A549 (cell line): ENCODE results near the gene ELOVL6. TPM values are rescaled to one million over a fixed set of nuclear protein-coding genes. Genes with fewer than 3 reads are reported as not detected.

Experiments
- ATAC-seq, 2 experiments: fragments of 200-7000 bp in 1 of 2; fragments of >200 bp in 1 of 2; cut with Nextera tagmentation in 1 of 2; cut with Tn5 transposase in 1 of 2; 3 replicates each; pipeline versions ENCODE4 v1.8.0 to v1.9.1; 2018 to 2020; ENCODE audit warnings: mild to moderate bottlenecking in 1 of 2, moderate library complexity in 1 of 2
- CTCF ChIA-PET: fragments of 300-600 bp; sonication (Branson Sonifier 250); formaldehyde crosslinking; extraction: SDS; loops from one replicate; lab custom pipeline; 2021; ENCODE audit warnings: antibody characterized with exemption, inconsistent platforms; lab: Yijun Ruan, JAX
- POLR2A ChIA-PET: fragments of 350-600 bp; formaldehyde crosslinking; extraction: SDS; loops from one replicate; lab custom pipeline; 2021; ENCODE audit warnings: antibody characterized with exemption, inconsistent platforms; lab: Yijun Ruan, JAX
- DNase-seq, 2 experiments: peaks; one replicate each; pipeline versions ENCODE4 v3.0.0 to v3.0.0-alpha.2; 2011 to 2016; ENCODE audit warnings: low read depth in 1 of 2, low spot score in 1 of 2
- FAIRE-seq: peaks from 2 replicates; lab custom pipeline; 2011; peaks lifted over from hg19 to GRCh38; lab: Jason Lieb, UNC
- H3K27ac ChIP-seq, 2 experiments: fragments of >200 bp; sonication (Bioruptor Twin); formaldehyde crosslinking; 3 replicates each; pipeline ENCODE4 v1.5.1; 2016 to 2017
- H3K4me1 ChIP-seq: fragments of >200 bp; sonication (Bioruptor Twin); formaldehyde crosslinking; 3 replicates; pipeline ENCODE4 v1.6.1; 2016
- H3K4me2 ChIP-seq: fragments of >200 bp; sonication (Bioruptor Twin); formaldehyde crosslinking; 3 replicates; pipeline ENCODE4 v1.6.1; 2016
- H3K4me3 ChIP-seq: fragments of >200 bp; sonication (Bioruptor Twin); formaldehyde crosslinking; 3 replicates; pipeline ENCODE4 v1.5.1; 2016
- H3K9me3 ChIP-seq: fragments of >200 bp; sonication (Bioruptor Twin); formaldehyde crosslinking; 3 replicates; pipeline ENCODE4 v1.6.1; 2016
- CBX8 ChIP-seq: fragments of 200-600 bp; sonication (generic); IDR thresholded peaks from 2 replicates; pipeline ENCODE4 v1.6.1; 2016
- CEBPB ChIP-seq, 2 experiments: fragments of >200 bp in 1 of 2; sonication (Bioruptor Twin) in 1 of 2; formaldehyde crosslinking in 1 of 2; IDR thresholded peaks; 2 replicates each; pipeline ENCODE4 v1.6.1; 2012 to 2016
- CHD4 ChIP-seq: fragments of 200-600 bp; sonication (generic); IDR thresholded peaks from 2 replicates; pipeline ENCODE4 v1.6.1; 2016; ENCODE audit warnings: antibody characterized with exemption, mild to moderate bottlenecking, borderline replicate concordance
- EHF ChIP-seq: fragments of 250-450 bp; sonication (Bioruptor Pico); IDR thresholded peaks from 2 replicates; pipeline ENCODE4 v1.5.0; 2020; ENCODE audit warnings: mild to moderate bottlenecking
- EP300 ChIP-seq, 2 experiments: fragments of >200 bp; sonication (Bioruptor Twin); formaldehyde crosslinking; IDR thresholded peaks; 2 replicates in 1 of 2; 3 replicates in 1 of 2; pipeline ENCODE4 v1.6.1; 2016 to 2017
- FOSB ChIP-seq: fragments of 250-450 bp; sonication (Bioruptor Pico); IDR thresholded peaks from 2 replicates; pipeline ENCODE4 v1.5.0; 2020; ENCODE audit warnings: mild to moderate bottlenecking, moderate library complexity
- FOSL2 ChIP-seq, 2 experiments: fragments of 450-650 bp in 1 of 2; fragments of >200 bp in 1 of 2; sonication (Bioruptor Twin) in 1 of 2; formaldehyde crosslinking; IDR thresholded peaks; 2 replicates each; pipeline versions ENCODE4 v1.5.0 to v1.6.1; 2016 to 2020; ENCODE audit warnings: mild to moderate bottlenecking in 1 of 2, moderate library complexity in 1 of 2
- GATA3 ChIP-seq: IDR thresholded peaks from 2 replicates; pipeline ENCODE4 v1.6.1; 2012; ENCODE audit warnings: borderline replicate concordance
- HDAC2 ChIP-seq: fragments of 200-600 bp; sonication (generic); IDR thresholded peaks from 2 replicates; pipeline ENCODE4 v1.6.1; 2016
- HOXA7 ChIP-seq: fragments of 250-450 bp; sonication (Bioruptor Pico); IDR thresholded peaks from 2 replicates; pipeline ENCODE4 v1.5.0; 2020; ENCODE audit warnings: mild to moderate bottlenecking, moderate library complexity
- HOXB13 ChIP-seq: fragments of 250-450 bp; sonication (Bioruptor Pico); IDR thresholded peaks from 2 replicates; pipeline ENCODE4 v1.5.0; 2020; ENCODE audit warnings: low read depth, mild to moderate bottlenecking, moderate library complexity
- KDM5A ChIP-seq: fragments of 200-600 bp; sonication (generic); IDR thresholded peaks from 2 replicates; pipeline ENCODE4 v1.6.1; 2016; ENCODE audit warnings: antibody characterized with exemption, mild to moderate bottlenecking
- MAX ChIP-seq: IDR thresholded peaks from 2 replicates; pipeline ENCODE4 v1.6.1; 2012
- MAZ ChIP-seq: fragments of 150-350 bp; IDR thresholded peaks from 2 replicates; pipeline ENCODE4 v1.6.1; 2014; ENCODE audit warnings: antibody characterized with exemption, low read depth, low read length, borderline replicate concordance
- NR3C1 ChIP-seq: fragments of >200 bp; sonication (Bioruptor Twin); formaldehyde crosslinking; IDR thresholded peaks from 3 replicates; pipeline ENCODE4 v1.6.1; 2017
- POLR2AphosphoS2 ChIP-seq: conservative IDR thresholded peaks from 2 replicates; pipeline ENCODE4 v1.6.1; 2012; ENCODE audit warnings: low read length, improper control_type of control experiment, inconsistent platforms
- RCOR1 ChIP-seq: fragments of 150-350 bp; IDR thresholded peaks from 2 replicates; pipeline ENCODE4 v1.6.1; 2014; ENCODE audit warnings: antibody characterized with exemption, low read length, low read depth
- RFX5 ChIP-seq: fragments of 450-650 bp; IDR thresholded peaks from 2 replicates; pipeline ENCODE4 v1.7.1; 2014; ENCODE audit warnings: antibody characterized with exemption, mild to moderate bottlenecking, moderate library complexity
- RNF2 ChIP-seq: fragments of 200-600 bp; sonication (generic); IDR thresholded peaks from 2 replicates; pipeline ENCODE4 v1.6.1; 2016; ENCODE audit warnings: low read depth, mild to moderate bottlenecking, antibody characterized with exemption, moderate library complexity, borderline replicate concordance
- SMC3 ChIP-seq: fragments of >200 bp; sonication (Bioruptor Twin); formaldehyde crosslinking; IDR thresholded peaks from 3 replicates; pipeline ENCODE4 v1.6.1; 2018; ENCODE audit warnings: inconsistent platforms
- SREBF2 ChIP-seq: fragments of 450-650 bp; IDR thresholded peaks from 2 replicates; pipeline ENCODE4 v1.6.1; 2014; ENCODE audit warnings: mild to moderate bottlenecking, moderate library complexity
- TP53 ChIP-seq: fragments of 250-450 bp; sonication (Bioruptor Pico); IDR thresholded peaks from 2 replicates; pipeline ENCODE4 v1.5.0; 2021; ENCODE audit warnings: mild to moderate bottlenecking, moderate library complexity
- ZFP36 ChIP-seq: fragments of 450-650 bp; IDR thresholded peaks from 2 replicates; pipeline ENCODE4 v1.6.1; 2014; ENCODE audit warnings: borderline replicate concordance; ENCODE audit not compliant: partially characterized antibody
- WGBS: methylation state at CpG from one replicate; pipeline ENCODE4 v1.1.6; 2017; ENCODE audit errors: missing lambda C conversion rate; 5-methylcytosine and 5-hydroxymethylcytosine counted together
- polyA plus RNA-seq, 4 experiments: library from polyadenylated mRNA; depleted of rRNA in 3 of 4; stranded (reverse); fragments of >200 nt; fragmentation: RNase III in 1 of 4; extraction: RNeasy Plus Mini Kit Qiagen cat#74134 plus additional on column Dnase treatment in 1 of 4; gene quantifications; 2 replicates in 3 of 4; 3 replicates in 1 of 4; pipeline ENCODE4 v1.2.3, GENCODE V29; 2011 to 2017
- TF ChIP-seq, protein P1 (sequence below): fragments of 250-450 bp; sonication (Bioruptor Pico); IDR thresholded peaks from 2 replicates; pipeline ENCODE4 v1.5.0; 2020; ENCODE audit warnings: low read depth, mild to moderate bottlenecking, moderate library complexity
- TF ChIP-seq, protein P2 (sequence below): IDR thresholded peaks from 2 replicates; pipeline ENCODE4 v1.6.1; 2012

ELOVL6 gene
- polyA plus RNA-seq, 2 of the 4 experiments (the other 2 are of a cell fraction) = 22.0 to 26.8 TPM

GRCh38 chr4:110099638-110100037 is 98.8 kb downstream of the ELOVL6 start:
- no peak for ATAC-seq
- ChIA-PET POLR2A (no interaction called here), CTCF (interaction anchor here (0.6 kb wide), 1 partner anchor 127 kb away, joined by 3 read pairs; no protein-coding TSS in a partner anchor)
- Histone ChIP-seq H3K4me2 (no peak overlapping the region), H3K4me1 (no peaks in the 10 kb centered on the region), H3K4me3 (no peak overlapping the region)
- FAIRE-seq = no peak
- TF ChIP-seq HOXB13 (CRISPR knock-in tag) (no peak), NR3C1 (no peak), HDAC2 (no peak)
- TF ChIP-seq, protein P1, sequence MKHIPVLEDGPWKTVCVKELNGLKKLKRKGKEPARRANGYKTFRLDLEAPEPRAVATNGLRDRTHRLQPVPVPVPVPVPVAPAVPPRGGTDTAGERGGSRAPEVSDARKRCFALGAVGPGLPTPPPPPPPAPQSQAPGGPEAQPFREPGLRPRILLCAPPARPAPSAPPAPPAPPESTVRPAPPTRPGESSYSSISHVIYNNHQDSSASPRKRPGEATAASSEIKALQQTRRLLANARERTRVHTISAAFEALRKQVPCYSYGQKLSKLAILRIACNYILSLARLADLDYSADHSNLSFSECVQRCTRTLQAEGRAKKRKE (CRISPR knock-in tag) = no peak
- TF ChIP-seq, all 56 proteins: peak for 0
- H3K27ac ChIP-seq = no peak overlapping the region
- no peak for DNase-seq
- no peaks in the 10 kb centered on the region for H3K9me3 ChIP-seq

DNA sequence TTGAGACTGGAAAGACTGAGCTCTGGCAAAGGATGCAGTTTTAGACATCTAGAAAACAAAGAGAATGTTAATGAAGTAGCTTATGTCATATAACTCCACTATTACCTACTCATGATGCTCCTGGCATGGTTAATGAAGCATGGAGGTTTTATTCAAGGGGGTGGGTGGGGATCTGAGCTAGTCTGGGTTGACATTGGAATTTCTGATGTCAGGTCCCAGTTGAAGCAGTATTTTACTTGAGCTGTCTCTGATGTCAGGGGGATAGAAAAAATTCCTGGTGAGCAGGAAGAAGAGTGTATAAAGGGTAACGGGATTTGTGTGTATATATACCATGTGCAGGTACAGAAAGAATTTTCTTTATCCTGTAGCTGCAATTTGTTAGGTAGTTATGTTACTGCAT is 102.0 kb downstream of the ELOVL6 start:
- H3K27ac ChIP-seq = no peak overlapping the region
- H3K9me3 ChIP-seq = no peaks in the 10 kb centered on the region
- ATAC-seq (no peak), FAIRE-seq (no peak), DNase-seq (no peak)
- no peak overlapping the region for H3K4me2 ChIP-seq
- POLR2A ChIA-PET = no interaction called here
- peaks cover 7% of the 10 kb centered on the region; the same call in 2 of the 3 replicates for H3K4me1 ChIP-seq
- H3K4me3 ChIP-seq = no peak overlapping the region
- WGBS = 78% methylated on average over 1 of the region's 1 CpG
- TF ChIP-seq SMC3 = no peak
- TF ChIP-seq HOXB13 (CRISPR knock-in tag) = no peak
- CTCF ChIA-PET = interaction anchor here (1.0 kb wide), 1 partner anchor 74 kb away, joined by 3 read pairs; no protein-coding TSS in a partner anchor

DNA sequence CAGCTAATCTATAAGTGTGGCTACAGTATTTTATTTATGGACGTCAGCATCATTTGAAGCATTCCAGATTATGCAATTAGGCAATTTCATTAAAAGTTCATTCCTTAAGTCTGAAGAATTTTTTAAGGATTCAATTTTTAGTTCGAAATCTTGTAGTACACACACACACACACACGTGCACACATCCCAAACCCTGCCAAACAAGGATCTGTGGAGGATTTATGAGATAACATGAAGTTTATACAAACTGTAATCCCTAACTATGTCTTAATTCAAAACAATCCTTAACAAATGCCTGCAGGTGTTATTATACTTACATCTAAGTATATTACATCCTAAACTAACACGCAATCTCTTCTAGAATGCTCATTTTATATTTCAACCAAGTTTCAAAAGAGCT is 105.8 kb downstream of the ELOVL6 start:
- ATAC-seq (no peak), FAIRE-seq (no peak), DNase-seq (no peak)
- TF ChIP-seq FOSB (CRISPR knock-in tag) (no peak), RFX5 (no peak), EHF (no peak), HOXB13 (CRISPR knock-in tag) (no peak)
- TF ChIP-seq, protein P2, sequence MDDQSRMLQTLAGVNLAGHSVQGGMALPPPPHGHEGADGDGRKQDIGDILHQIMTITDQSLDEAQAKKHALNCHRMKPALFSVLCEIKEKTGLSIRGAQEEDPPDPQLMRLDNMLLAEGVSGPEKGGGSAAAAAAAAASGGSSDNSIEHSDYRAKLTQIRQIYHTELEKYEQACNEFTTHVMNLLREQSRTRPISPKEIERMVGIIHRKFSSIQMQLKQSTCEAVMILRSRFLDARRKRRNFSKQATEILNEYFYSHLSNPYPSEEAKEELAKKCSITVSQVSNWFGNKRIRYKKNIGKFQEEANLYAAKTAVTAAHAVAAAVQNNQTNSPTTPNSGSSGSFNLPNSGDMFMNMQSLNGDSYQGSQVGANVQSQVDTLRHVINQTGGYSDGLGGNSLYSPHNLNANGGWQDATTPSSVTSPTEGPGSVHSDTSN = no peak
- ChIA-PET POLR2A (no interaction called here), CTCF (interaction anchor here (1.6 kb wide), 1 partner anchor 43 kb away, joined by 4 read pairs; no protein-coding TSS in a partner anchor)
- 92% methylated on average over 4 of the region's 4 CpGs for WGBS
- peaks cover 26% of the 10 kb centered on the region; the same call in 2 of the 3 replicates for H3K4me1 ChIP-seq
- H3K4me3 ChIP-seq = no peak overlapping the region
- no peak overlapping the region for H3K4me2 ChIP-seq
- H3K9me3 ChIP-seq = no peaks in the 10 kb centered on the region
- no peak overlapping the region for H3K27ac ChIP-seq

DNA sequence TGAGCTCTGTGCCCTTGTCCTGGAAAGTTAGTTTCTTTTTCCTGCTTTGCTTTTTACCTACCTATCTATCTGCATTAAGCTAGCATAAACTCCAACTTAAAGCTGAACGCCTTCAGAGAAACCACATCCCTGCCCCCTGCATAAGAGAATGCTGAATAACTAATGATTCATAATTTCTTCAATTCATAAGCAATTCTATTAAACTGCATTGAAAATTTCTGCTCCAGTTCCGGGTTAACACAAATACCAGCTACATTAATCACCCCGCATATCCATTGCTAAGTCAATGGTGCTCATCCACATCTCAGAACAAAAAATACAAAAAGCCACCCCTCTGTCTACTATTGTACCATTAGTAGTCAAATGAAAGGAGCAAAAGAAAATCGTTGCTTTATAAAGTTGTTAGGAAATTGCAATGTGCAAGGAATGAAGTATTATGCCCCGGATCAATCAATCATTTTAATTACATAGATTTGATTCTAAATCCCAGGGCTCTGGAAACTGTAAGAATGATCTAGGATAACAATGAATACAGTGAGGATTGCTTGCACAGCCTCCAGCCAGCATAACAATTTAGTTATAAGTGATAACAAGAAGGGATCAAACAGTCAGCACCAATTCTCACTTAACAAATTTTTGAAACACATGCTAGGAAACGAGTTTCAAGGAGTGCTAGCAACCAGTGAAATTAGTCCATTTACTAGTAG is 106.8 kb downstream of the ELOVL6 start:
- peaks cover 31% of the 10 kb centered on the region; the same call in 2 of the 3 replicates for H3K4me1 ChIP-seq
- ATAC-seq (peak in 1 of 2 experiments; percentile 58; a peak in 3 of 6 replicates), FAIRE-seq (no peak), DNase-seq (peak in 1 of 2 experiments; percentile 4)
- no peaks in the 10 kb centered on the region for H3K9me3 ChIP-seq
- WGBS = 25% methylated on average over 6 of the region's 6 CpGs
- TF ChIP-seq FOSL2 (IDR thresholded peaks at IDR 0.05) = no peak
- peak; percentile 35 for TF ChIP-seq FOSL2 (CRISPR knock-in tag; IDR thresholded peaks at IDR 0.05)
- TF ChIP-seq EP300 (IDR thresholded peaks at IDR 0.05) = no peak
- no peak overlapping the region for H3K4me3 ChIP-seq
- ChIA-PET CTCF (interaction anchor here (0.7 to 1.6 kb wide), 2 partner anchors 42 to 86 kb away, joined by 3 to 4 read pairs; no protein-coding TSS in a partner anchor), POLR2A (no interaction called here)
- peak overlapping the region; percentile 47 to 56; a peak in 4 of 6 replicates for H3K27ac ChIP-seq
- peak overlapping the region; percentile 65 for H3K4me2 ChIP-seq

DNA sequence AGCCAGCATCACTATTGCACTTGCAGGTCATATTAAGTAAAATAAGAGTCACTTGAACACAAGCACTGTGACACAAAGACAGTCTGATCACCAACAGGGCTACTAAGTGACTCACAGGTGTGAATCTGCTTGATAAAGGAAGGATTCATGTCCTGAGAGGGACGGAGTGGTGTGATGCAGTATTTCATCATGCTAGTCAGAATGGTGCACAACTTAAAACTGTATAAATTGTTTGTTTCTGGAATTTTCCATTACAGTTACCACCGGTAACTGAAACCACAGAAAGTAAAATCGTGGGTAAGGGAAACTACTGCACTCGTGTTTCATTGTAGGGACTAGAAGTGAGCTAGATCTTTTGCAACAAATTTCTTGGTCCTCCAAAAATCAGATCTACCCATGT is 109.7 kb downstream of the ELOVL6 start:
- no peaks in the 10 kb centered on the region for H3K9me3 ChIP-seq
- no peak overlapping the region for H3K4me2 ChIP-seq
- H3K4me3 ChIP-seq = no peak overlapping the region
- DNase-seq = peak in 1 of 2 experiments; percentile 0
- H3K4me1 ChIP-seq = peaks cover 31% of the 10 kb centered on the region; the same call in 2 of the 3 replicates
- TF ChIP-seq MAZ (no peak), HOXA7 (CRISPR knock-in tag) (no peak), RCOR1 (no peak), TP53 (CRISPR knock-in tag) (no peak), ZFP36 (no peak), CEBPB (IDR thresholded peaks at IDR 0.05) (no peak), SREBF2 (no peak), CBX8 (no peak), CHD4 (no peak), GATA3 (no peak), KDM5A (no peak), RNF2 (no peak), POLR2AphosphoS2 (no peak), MAX (no peak), FOSB (CRISPR knock-in tag) (no peak), EP300 (IDR thresholded peaks at IDR 0.05) (no peak)
- CTCF ChIA-PET = no interaction called here
- 81% methylated on average over 4 of the region's 4 CpGs for WGBS
- H3K27ac ChIP-seq = 0 out of 6 replicates have a peak overlapping the region, but pooled peaks of 1 of the 2 experiments have one; percentile 6
- FAIRE-seq = no peak
- POLR2A ChIA-PET = no interaction called here
- no peak; a peak in 1 of 6 replicates for ATAC-seq
